Lung (tissue), 12 donors: ENCODE data around the gene MUC2. TPM values are rescaled to one million over a fixed set of nuclear protein-coding genes. Genes with fewer than 3 reads are reported as not detected.

Source experiments
- ATAC-seq: fragments of 200-7000 bp; cut with Tn5 transposase; one replicate; pipeline ENCODE4 v1.9.1; 2020; ENCODE audit warnings: moderate number of reproducible peaks; ENCODE audit not compliant: insufficient read depth, low FRiP score
- DNase-seq, 3 donors: peaks; one replicate each; pipeline ENCODE4 v3.0.0-alpha.2; 2013 to 2017
- H3K27ac ChIP-seq, 2 donors: one replicate each; pipeline ENCODE4 v1.5.1; 2013; ENCODE audit warnings: mild to moderate bottlenecking in 2 of 2, moderate library complexity in 2 of 2, control low read depth in 1 of 2, inconsistent platforms in 1 of 2, low read depth in 1 of 2, low read length in 1 of 2
- H3K27me3 ChIP-seq, 3 donors: one replicate each; pipeline ENCODE4 v1.5.1; 2013; ENCODE audit warnings: low read length in 2 of 3; ENCODE audit not compliant: control insufficient read depth in 3 of 3, insufficient read depth in 3 of 3
- H3K36me3 ChIP-seq, 4 donors: one replicate each; pipeline ENCODE4 v1.5.1; 2013; ENCODE audit warnings: low read length in 4 of 4, mild to moderate bottlenecking in 1 of 4, moderate library complexity in 1 of 4; ENCODE audit not compliant: control insufficient read depth in 4 of 4, insufficient read depth in 4 of 4
- H3K4me1 ChIP-seq, 5 donors: one replicate each; pipeline ENCODE4 v1.5.1; 2013; ENCODE audit warnings: low read length in 5 of 5, mild to moderate bottlenecking in 2 of 5, moderate library complexity in 1 of 5; ENCODE audit not compliant: control insufficient read depth in 5 of 5, insufficient read depth in 5 of 5
- H3K4me3 ChIP-seq: one replicate; pipeline ENCODE4 v1.5.1; 2013; ENCODE audit warnings: mild to moderate bottlenecking, control low read depth, moderate library complexity
- H3K9ac ChIP-seq, 2 donors: one replicate each; pipeline ENCODE4 v1.5.1; 2013; ENCODE audit warnings: low read length in 2 of 2, control low read depth in 1 of 2; ENCODE audit not compliant: insufficient read depth in 1 of 2
- H3K9me3 ChIP-seq, 4 donors: one replicate each; pipeline ENCODE4 v1.5.1; 2013; ENCODE audit warnings: low read length in 3 of 4, mild to moderate bottlenecking in 1 of 4, moderate library complexity in 1 of 4; ENCODE audit not compliant: control insufficient read depth in 4 of 4, insufficient read depth in 3 of 4
- WGBS, 2 donors: extraction: QIAGEN DNeasy Blood & Tissue Kit; methylation state at CpG; one replicate each; pipeline ENCODE4 v1.1.7; 2013; 5-methylcytosine and 5-hydroxymethylcytosine counted together
- polyA plus RNA-seq, 2 donors: library from polyadenylated mRNA; stranded (reverse); fragments of 200-250 nt; gene quantifications; one replicate each; pipeline ENCODE4 v1.2.1, GENCODE V29; 2013
- total RNA-seq, 2 donors: library from RNA; depleted of rRNA in 1 of 2; stranded (reverse); fragments of >200 nt in 1 of 2; gene quantifications; one replicate each; pipeline ENCODE4 v1.2.1, GENCODE V29; 2014 to 2021
- TF ChIP-seq, protein P1 (sequence below): IDR thresholded peaks from 2 replicates; pipeline ENCODE4 v1.5.1; 2012; ENCODE audit warnings: mild to moderate bottlenecking; ENCODE audit errors: control extremely low read depth, extremely low read depth
- donor health status: control.
- donor health status: control.
- donor health status: Bipolar disorder and iron deficiency.
- donor health status: healthy.
- donor health status: DM: yes; HTN: yes; CAD: no.

The MUC2 gene
- total and polyA plus RNA-seq, 4 donors, result 0.03 to 0.43 (median 0.30) TPM

- TF ChIP-seq, protein P1, sequence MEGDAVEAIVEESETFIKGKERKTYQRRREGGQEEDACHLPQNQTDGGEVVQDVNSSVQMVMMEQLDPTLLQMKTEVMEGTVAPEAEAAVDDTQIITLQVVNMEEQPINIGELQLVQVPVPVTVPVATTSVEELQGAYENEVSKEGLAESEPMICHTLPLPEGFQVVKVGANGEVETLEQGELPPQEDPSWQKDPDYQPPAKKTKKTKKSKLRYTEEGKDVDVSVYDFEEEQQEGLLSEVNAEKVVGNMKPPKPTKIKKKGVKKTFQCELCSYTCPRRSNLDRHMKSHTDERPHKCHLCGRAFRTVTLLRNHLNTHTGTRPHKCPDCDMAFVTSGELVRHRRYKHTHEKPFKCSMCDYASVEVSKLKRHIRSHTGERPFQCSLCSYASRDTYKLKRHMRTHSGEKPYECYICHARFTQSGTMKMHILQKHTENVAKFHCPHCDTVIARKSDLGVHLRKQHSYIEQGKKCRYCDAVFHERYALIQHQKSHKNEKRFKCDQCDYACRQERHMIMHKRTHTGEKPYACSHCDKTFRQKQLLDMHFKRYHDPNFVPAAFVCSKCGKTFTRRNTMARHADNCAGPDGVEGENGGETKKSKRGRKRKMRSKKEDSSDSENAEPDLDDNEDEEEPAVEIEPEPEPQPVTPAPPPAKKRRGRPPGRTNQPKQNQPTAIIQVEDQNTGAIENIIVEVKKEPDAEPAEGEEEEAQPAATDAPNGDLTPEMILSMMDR, result no peak
- H3K27me3 ChIP-seq, result no peaks in the 10 kb centered on the region
These were observed 14.9 kb upstream of the MUC2 start for GRCh38 chr11:1059759-1060158.

GRCh38 chr11:1060410-1060809 is 14.3 kb upstream of the MUC2 start:
- Histone ChIP-seq H3K27me3 (no peaks in the 10 kb centered on the region), H3K9me3 (peaks cover 0 to 5% (median 0%) of the 10 kb centered on the region in 4 donors), H3K4me3 (no peak overlapping the region), H3K36me3 (no peaks in the 10 kb centered on the region), H3K4me1 (no peaks in the 10 kb centered on the region), H3K9ac (no peak overlapping the region), H3K27ac (no peak overlapping the region)
- 88 to 95% methylated on average over 16 of the region's 16 CpGs for whole genome bisulfite sequencing, 2 donors
- DNase-seq, result no peak
- TF ChIP-seq, protein P1, result no peak
- no peak for ATAC-seq

More at GRCh38 chr11:1059759-1060158, 14.9 kb upstream of the MUC2 start:
- Histone ChIP-seq H3K4me1 (peaks cover 0 to 4% (median 0%) of the 10 kb centered on the region in 5 donors), H3K9me3 (peaks cover 0 to 5% (median 0%) of the 10 kb centered on the region in 4 donors), H3K9ac (no peak overlapping the region), H3K4me3 (no peak overlapping the region), H3K36me3 (no peaks in the 10 kb centered on the region), H3K27ac (no peak overlapping the region)
- DNase-seq (no peak), ATAC-seq (no peak)
- WGBS, 2 donors, result 78 to 87% methylated on average over 15 of the region's 15 CpGs

DNA sequence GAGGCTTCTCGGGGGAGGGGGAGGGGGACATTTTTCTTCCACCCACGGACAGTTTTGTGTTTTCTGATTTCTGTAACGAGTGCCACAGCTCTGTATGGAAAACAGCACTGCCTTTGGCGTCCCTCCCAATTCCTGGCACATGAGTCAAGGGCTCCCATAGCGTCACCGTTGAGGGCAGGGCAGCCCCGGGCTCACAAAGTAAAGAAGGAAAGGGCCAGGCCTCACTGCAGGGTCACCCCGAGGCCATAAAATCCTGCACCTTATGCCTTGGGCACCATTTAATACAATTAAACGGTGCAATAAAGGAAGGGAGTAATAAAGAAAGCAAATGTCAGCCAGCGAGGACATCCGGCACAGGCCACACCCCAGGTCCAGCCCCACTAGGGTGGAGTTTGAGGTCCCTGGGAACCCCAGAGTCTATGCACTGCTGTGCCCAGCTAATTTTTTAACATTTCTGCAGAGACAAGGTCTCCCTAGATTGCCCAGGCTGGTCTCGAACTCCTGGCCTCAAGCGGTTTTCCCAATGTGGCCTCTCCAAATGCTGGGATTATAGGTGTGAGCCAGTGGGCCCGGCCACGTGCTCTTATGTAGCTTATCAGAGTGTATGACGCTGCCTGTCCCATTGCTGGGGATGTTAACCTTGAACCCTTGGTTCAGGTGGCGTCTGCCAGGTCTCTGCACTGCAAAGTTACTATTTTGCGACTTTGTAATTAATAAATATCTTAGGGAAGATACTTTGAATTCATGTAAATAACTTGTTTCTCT is 13.6 kb upstream of the MUC2 start:
- H3K36me3 ChIP-seq, result no peaks in the 10 kb centered on the region
- no peak overlapping the region for H3K4me3 ChIP-seq
- no peak overlapping the region for H3K27ac ChIP-seq
- DNase-seq, result no peak
- H3K9ac ChIP-seq, result no peak overlapping the region
- no peak for ATAC-seq
- TF ChIP-seq, protein P1, result no peak
- H3K27me3 ChIP-seq, result no peaks in the 10 kb centered on the region
- peaks cover 0 to 5% (median 2%) of the 10 kb centered on the region in 4 donors for H3K9me3 ChIP-seq
- 67 to 82% methylated on average over 18 of the region's 18 CpGs for WGBS, 2 donors
- H3K4me1 ChIP-seq, result no peaks in the 10 kb centered on the region
